Fibroblast of lung (primary cell): ENCODE measurements around the gene KLHDC7B. TPM values are rescaled to one million over a fixed set of nuclear protein-coding genes. Genes with fewer than 3 reads are reported as not detected.
A peak's percentile ranks its signal among the peaks of the same experiment; 100 is the strongest.

ENCODE experiments used
- DNase-seq, 2 donors: peaks; one replicate each; pipeline versions ENCODE4 v3.0.0 to v3.0.0-alpha.2; 2010; ENCODE audit warnings: low read depth in 2 of 2
- H2AFZ ChIP-seq: 2 replicates; pipeline ENCODE4 v1.5.1; 2012; ENCODE audit warnings: low read length, control low read depth, inconsistent platforms
- H3K27ac ChIP-seq: 2 replicates; pipeline ENCODE4 v1.5.1; 2011; ENCODE audit warnings: low read length, control low read depth; ENCODE audit not compliant: insufficient read depth
- H3K27me3 ChIP-seq: 2 replicates; pipeline ENCODE4 v1.5.1; 2011; ENCODE audit warnings: mild to moderate bottlenecking, low read length; ENCODE audit not compliant: control insufficient read depth, insufficient read depth
- H3K36me3 ChIP-seq: 2 replicates; pipeline ENCODE4 v1.5.1; 2011; ENCODE audit warnings: low read length; ENCODE audit not compliant: control insufficient read depth, insufficient read depth
- H3K4me1 ChIP-seq: 2 replicates; pipeline ENCODE4 v1.5.1; 2011; ENCODE audit warnings: low read length; ENCODE audit not compliant: control insufficient read depth, insufficient read depth; ENCODE audit errors: extremely low read depth
- H3K4me2 ChIP-seq: 2 replicates; pipeline ENCODE4 v1.5.1; 2011; ENCODE audit warnings: low read length, control low read depth; ENCODE audit not compliant: insufficient read depth; ENCODE audit errors: extremely low read depth
- H3K4me3 ChIP-seq, 4 experiments: fragments of 200-600 bp in 1 of 4; sonication (generic) in 1 of 4; replicated peaks in 1 of 4; 2 replicates each; pipeline ENCODE4 v1.5.1; 2011 to 2016; ENCODE audit warnings: low read length in 4 of 4, low read depth in 3 of 4, mild to moderate bottlenecking in 3 of 4, control low read depth in 2 of 4, inconsistent platforms in 1 of 4, mixed read lengths in 1 of 4; ENCODE audit not compliant: insufficient read depth in 1 of 4; ENCODE audit errors: control extremely low read depth in 1 of 4
- H3K79me2 ChIP-seq: 2 replicates; pipeline ENCODE4 v1.5.1; 2012; ENCODE audit warnings: mild to moderate bottlenecking, low read length, inconsistent platforms; ENCODE audit not compliant: control insufficient read depth, insufficient read depth
- H3K9ac ChIP-seq: 2 replicates; pipeline ENCODE4 v1.5.1; 2011; ENCODE audit warnings: mild to moderate bottlenecking, low read length, control low read depth; ENCODE audit not compliant: insufficient read depth
- H3K9me3 ChIP-seq: 2 replicates; pipeline ENCODE4 v1.5.1; 2012; ENCODE audit warnings: low read depth, low read length; ENCODE audit not compliant: control insufficient read depth, insufficient read depth
- H4K20me1 ChIP-seq: 2 replicates; pipeline ENCODE4 v1.5.1; 2011; ENCODE audit warnings: low read length; ENCODE audit not compliant: control insufficient read depth, insufficient read depth; ENCODE audit errors: extremely low read depth
- CTCF ChIP-seq, 2 donors: IDR thresholded peaks in 1 of 2; conservative IDR thresholded peaks in 1 of 2; 1 replicate in 1 of 2; 2 replicates in 1 of 2; pipeline ENCODE4 v1.5.1; 2011 to 2012; ENCODE audit warnings: low read length in 2 of 2, control low read depth in 1 of 2, inconsistent platforms in 1 of 2, low read depth in 1 of 2, mild to moderate bottlenecking in 1 of 2
- EZH2 ChIP-seq: IDR thresholded peaks from 2 replicates; pipeline ENCODE4 v1.5.1; 2012; ENCODE audit warnings: low read length, control low read depth, mild to moderate bottlenecking; ENCODE audit errors: missing control alignments
- polyA plus RNA-seq, 2 donors: library from polyadenylated mRNA; depleted of rRNA in 1 of 2; stranded (reverse) in 1 of 2; unstranded in 1 of 2; fragments of >200 nt; gene quantifications; 2 replicates each; pipeline ENCODE4 v1.2.1, GENCODE V29; 2011 to 2012; ENCODE audit warnings: missing spikeins in 1 of 2
- total RNA-seq: library from RNA; depleted of rRNA; stranded (reverse); fragments of >200 nt; gene quantifications from 2 replicates; pipeline ENCODE4 v1.2.1, GENCODE V29; 2014

The KLHDC7B gene
- total and polyA plus RNA-seq, 2 donors (not counting 1 experiment from before 2014, with no cell fraction given) = 0.17 TPM; not detected in 1

- H3K27me3 ChIP-seq = peaks cover 6% of the 10 kb centered on the region
- H3K36me3 ChIP-seq = no peaks in the 10 kb centered on the region
- H4K20me1 ChIP-seq = no peaks in the 10 kb centered on the region
- H3K9me3 ChIP-seq = no peaks in the 10 kb centered on the region
- no peaks in the 10 kb centered on the region for H3K79me2 ChIP-seq
- H3K4me2 ChIP-seq = no peak overlapping the region
- TF ChIP-seq EZH2 = no peak
- TF ChIP-seq CTCF (conservative IDR thresholded peaks at IDR 0.05 in 1 of 2, IDR thresholded peaks at IDR 0.05 in 1 of 2; ENCODE audit: low read depth in 1 of 2, low read length in 2 of 2) = no peak
- no peak for DNase-seq
- H3K4me3 ChIP-seq = no peak overlapping the region
- no peak overlapping the region for H3K27ac ChIP-seq
- no peak overlapping the region for H2AFZ ChIP-seq
- H3K4me1 ChIP-seq = peaks cover 3% of the 10 kb centered on the region
- H3K9ac ChIP-seq = no peak overlapping the region
Measured at GRCh38 chr22:50561401-50562358, 16.0 kb downstream of the KLHDC7B start.

- Histone ChIP-seq H2AFZ (peak within 1 kb of the TSS; percentile 97), H4K20me1 (no peaks in the 10 kb centered on the region), H3K27me3 (peaks cover 6% of the 10 kb centered on the region), H3K9ac (no peak within 1 kb of the TSS), H3K4me2 (peak within 1 kb of the TSS; percentile 97), H3K4me1 (peaks cover 3% of the 10 kb centered on the region), H3K79me2 (no peaks in the 10 kb centered on the region), H3K27ac (no peak within 1 kb of the TSS), H3K4me3 (peak within 1 kb of the TSS; percentile 65 to 84 (median 80)), H3K9me3 (no peaks in the 10 kb centered on the region), H3K36me3 (no peaks in the 10 kb centered on the region)
- peak; percentile 72 to 83 for DNase-seq
- peak; percentile 61 to 64 for TF ChIP-seq CTCF (conservative IDR thresholded peaks at IDR 0.05 in 1 of 2, IDR thresholded peaks at IDR 0.05 in 1 of 2; ENCODE audit: low read depth in 1 of 2, low read length in 2 of 2)
- peak; percentile 26 for TF ChIP-seq EZH2
Measured at GRCh38 chr22:50562523-50563412, 17.1 kb downstream of the KLHDC7B start, which contains the start of gene SYCE3. SYCE3 (minus strand) TSS chr22:50562919; CDS start chr22:50556405, 6,514 bp downstream.
